GM12878 (cell line): ENCODE measurements around the gene TBCD.

Source experiments
- CHD2 ChIP-seq: IDR thresholded peaks from 2 replicates; pipeline ENCODE4 v1.6.1; 2011; ENCODE audit warnings: low read depth, low read length, improper control_type of control experiment, borderline replicate concordance
- CREM ChIP-seq: IDR thresholded peaks from 2 replicates; pipeline ENCODE4 v1.6.1; 2014; ENCODE audit warnings: antibody characterized with exemption, low read depth
- ELK1 ChIP-seq: IDR thresholded peaks from 2 replicates; pipeline ENCODE4 v1.6.1; 2012; ENCODE audit warnings: low read depth, low read length, improper control_type of control experiment
- NR2C1 ChIP-seq: fragments of 450-650 bp; IDR thresholded peaks from 2 replicates; pipeline ENCODE4 v1.6.1; 2017; ENCODE audit warnings: antibody characterized with exemption, mild to moderate bottlenecking, moderate library complexity
- SKIL ChIP-seq: fragments of 450-650 bp; IDR thresholded peaks from 2 replicates; pipeline ENCODE4 v1.6.1; 2017; ENCODE audit warnings: mild to moderate bottlenecking, low read depth, inconsistent platforms; ENCODE audit not compliant: poor library complexity, severe bottlenecking
- TCF7 ChIP-seq: IDR thresholded peaks from 2 replicates; pipeline ENCODE4 v1.6.1; 2014; ENCODE audit warnings: antibody characterized with exemption, borderline replicate concordance
- ZNF24 ChIP-seq: fragments of 450-650 bp; IDR thresholded peaks from 2 replicates; pipeline ENCODE4 v1.6.1; 2017; ENCODE audit warnings: antibody characterized with exemption, mild to moderate bottlenecking
- TF ChIP-seq, protein P1 (sequence below): fragments of 450-650 bp; IDR thresholded peaks from 2 replicates; pipeline ENCODE4 v1.6.1; 2017; ENCODE audit warnings: mild to moderate bottlenecking

DNA sequence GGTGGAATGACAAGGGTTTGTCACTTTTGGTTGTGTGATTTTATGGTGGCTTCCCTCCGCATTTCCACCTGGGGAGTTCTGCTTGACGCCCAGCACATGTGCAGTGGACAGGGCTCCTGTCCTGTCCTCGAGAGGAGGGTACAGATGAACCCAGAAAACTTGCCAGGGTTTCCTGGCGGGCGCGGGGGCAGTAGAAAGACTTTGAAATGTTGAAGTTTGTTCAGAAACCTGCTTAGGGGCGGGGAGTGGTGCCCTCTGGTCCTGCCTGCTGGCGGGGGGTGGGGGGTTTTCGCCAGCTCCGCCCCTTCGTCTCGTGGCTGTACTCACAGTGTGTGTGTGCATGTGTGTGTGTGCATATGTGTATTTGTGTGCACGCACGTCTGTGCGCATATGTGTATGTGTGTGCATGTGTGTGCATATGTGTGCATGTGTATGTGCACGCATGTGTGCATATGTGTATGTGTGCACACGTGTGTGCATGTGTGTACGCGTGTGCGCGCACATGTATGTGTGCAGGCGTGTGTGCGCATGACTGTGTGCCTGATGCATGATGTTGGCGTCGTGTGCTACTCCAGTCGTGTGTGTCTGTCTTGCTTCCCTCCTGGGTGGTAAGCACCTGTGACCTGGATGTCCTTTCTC is 28.6 kb upstream of the TBCD start:
- TF ChIP-seq CREM (no peak), CHD2 (no peak), ELK1 (no peak), SKIL (no peak), TCF7 (no peak), NR2C1 (no peak), ZNF24 (no peak)
- TF ChIP-seq, protein P1, sequence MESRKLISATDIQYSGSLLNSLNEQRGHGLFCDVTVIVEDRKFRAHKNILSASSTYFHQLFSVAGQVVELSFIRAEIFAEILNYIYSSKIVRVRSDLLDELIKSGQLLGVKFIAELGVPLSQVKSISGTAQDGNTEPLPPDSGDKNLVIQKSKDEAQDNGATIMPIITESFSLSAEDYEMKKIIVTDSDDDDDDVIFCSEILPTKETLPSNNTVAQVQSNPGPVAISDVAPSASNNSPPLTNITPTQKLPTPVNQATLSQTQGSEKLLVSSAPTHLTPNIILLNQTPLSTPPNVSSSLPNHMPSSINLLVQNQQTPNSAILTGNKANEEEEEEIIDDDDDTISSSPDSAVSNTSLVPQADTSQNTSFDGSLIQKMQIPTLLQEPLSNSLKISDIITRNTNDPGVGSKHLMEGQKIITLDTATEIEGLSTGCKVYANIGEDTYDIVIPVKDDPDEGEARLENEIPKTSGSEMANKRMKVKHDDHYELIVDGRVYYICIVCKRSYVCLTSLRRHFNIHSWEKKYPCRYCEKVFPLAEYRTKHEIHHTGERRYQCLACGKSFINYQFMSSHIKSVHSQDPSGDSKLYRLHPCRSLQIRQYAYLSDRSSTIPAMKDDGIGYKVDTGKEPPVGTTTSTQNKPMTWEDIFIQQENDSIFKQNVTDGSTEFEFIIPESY, result no peak
